Panc1 (cell line): ENCODE measurements around the gene HSD17B2.
A peak's percentile ranks its signal among the peaks of the same experiment; 100 is the strongest.

Experiments used
- CTCF ChIP-seq: fragments of 450-650 bp; IDR thresholded peaks from 2 replicates; pipeline ENCODE4 v1.5.1; 2017; ENCODE audit warnings: mild to moderate bottlenecking
- POLR2AphosphoS5 ChIP-seq: IDR thresholded peaks from 2 replicates; pipeline ENCODE4 v1.6.1; 2012; ENCODE audit warnings: mild to moderate bottlenecking, low read depth, low read length, moderate library complexity
- REST ChIP-seq, 2 experiments: IDR thresholded peaks; 2 replicates each; pipeline ENCODE4 v1.6.1; 2011 to 2012; ENCODE audit warnings: low read depth in 2 of 2, control low read depth in 1 of 2, low read length in 1 of 2, mild to moderate bottlenecking in 1 of 2, moderate library complexity in 1 of 2; ENCODE audit not compliant: insufficient read depth in 1 of 2
- TCF7L2 ChIP-seq: IDR thresholded peaks from 2 replicates; pipeline ENCODE4 v1.6.1; 2011; ENCODE audit warnings: mild to moderate bottlenecking, low read depth, low read length, inconsistent platforms

GRCh38 chr16:82059983-82060421, 24.9 kb downstream of the HSD17B2 start:
- TF ChIP-seq CTCF (no peak), POLR2AphosphoS5 (no peak), REST (IDR thresholded peaks at IDR 0.05; ENCODE audit: insufficient read depth in 1 of 2, low read depth in 2 of 2, low read length in 1 of 2) (no peak), TCF7L2 (peak; percentile 73)
